Non-pigmented ciliary epithelial cell (primary cell): ENCODE measurements around the gene VWA8.
A peak's percentile ranks its signal among the peaks of the same experiment; 100 is the strongest.
"Not testable (repeated sequence)": the region's sequence is repeated elsewhere in the genome, so short reads cannot be mapped to it uniquely, and the experiment has no call there.

ENCODE experiments used
- DNase-seq: peaks from one replicate; pipeline ENCODE4 v3.0.0-alpha.2; 2010; ENCODE audit warnings: low read depth

VWA8 gene

GRCh38 chr13:41557719-41558118 lies 403.2 kb downstream of the VWA8 start:
- no peak for DNase-seq

GRCh38 chr13:41554626-41555386 lies 406.1 kb downstream of the VWA8 start:
- DNase-seq, result no peak

- DNase-seq, result no peak
Observed at GRCh38 chr13:41554180-41554579, 406.7 kb downstream of the VWA8 start.

- no peak for DNase-seq
Observed at GRCh38 chr13:41552031-41552430, 408.9 kb downstream of the VWA8 start.

GRCh38 chr13:41550276-41550675 lies 410.6 kb downstream of the VWA8 start:
- DNase-seq, result no peak

- no peak for DNase-seq
Observed at GRCh38 chr13:41549491-41549890, 411.4 kb downstream of the VWA8 start.

- DNase-seq, result no peak
Observed at GRCh38 chr13:41548910-41549309, 412.0 kb downstream of the VWA8 start.

GRCh38 chr13:41548031-41548430 lies 412.9 kb downstream of the VWA8 start:
- no peak for DNase-seq

GRCh38 chr13:41547251-41548000 lies 413.5 kb downstream of the VWA8 start:
- DNase-seq, result no peak

GRCh38 chr13:41546372-41547190 lies 414.3 kb downstream of the VWA8 start:
- peak; percentile 76 for DNase-seq

- DNase-seq, result no peak
Observed at GRCh38 chr13:41545432-41545707, 415.5 kb downstream of the VWA8 start.

GRCh38 chr13:41543664-41544300 lies 417.1 kb downstream of the VWA8 start:
- no peak for DNase-seq

- not testable (repeated sequence) for DNase-seq
Observed at GRCh38 chr13:41542799-41543198, 418.1 kb downstream of the VWA8 start.

GRCh38 chr13:41542281-41542680 lies 418.6 kb downstream of the VWA8 start:
- no peak for DNase-seq

- no peak for DNase-seq
Observed at GRCh38 chr13:41541142-41541938, 419.6 kb downstream of the VWA8 start.

GRCh38 chr13:41540240-41540639 lies 420.7 kb downstream of the VWA8 start:
- not testable (repeated sequence) for DNase-seq

GRCh38 chr13:41533266-41534052 lies 427.4 kb downstream of the VWA8 start:
- DNase-seq, result no peak

- no peak for DNase-seq
Observed at GRCh38 chr13:41528021-41528420, 432.9 kb downstream of the VWA8 start.

- no peak for DNase-seq
Observed at GRCh38 chr13:41520660-41521630, 440.0 kb downstream of the VWA8 start.
